Measurements from ENCODE around the gene ARF3. TPM values are rescaled to one million over a fixed set of nuclear protein-coding genes. Genes with fewer than 3 reads are reported as not detected.

The ARF3 gene
- total and polyA plus RNA-seq, 2 of the 13 experiments (the other 11 are each of a cell fraction or from before 2014, with no cell fraction given) = 53.8 to 57.9 TPM

GRCh38 chr12:48997719-48998496, 40.6 kb upstream of the ARF3 start (continued):
- TF ChIP-seq ZBTB4 (CRISPR knock-in tag; IDR thresholded peaks at IDR 0.05; ENCODE audit: borderline replicate concordance) (peak; percentile 43; the same call in 1 of the 2 replicates), MAFK (conservative IDR thresholded peaks at IDR 0.05 in 1 of 2, IDR thresholded peaks at IDR 0.05 in 1 of 2; ENCODE audit: low read length in 2 of 2) (no peak), ZNF747 (CRISPR knock-in tag; IDR thresholded peaks at IDR 0.05; ENCODE audit: borderline replicate concordance) (no peak; the same call in 1 of the 2 replicates), DMAP1 (CRISPR knock-in tag; IDR thresholded peaks at IDR 0.05) (no peak), PCBP2 (optimal IDR thresholded peaks at IDR 0.05; ENCODE audit: low read depth, low read length, poor library complexity, severe bottlenecking) (no peak), PTBP1 (IDR thresholded peaks at IDR 0.05; ENCODE audit: low read depth, low read length, poor library complexity, severe bottlenecking) (peak; percentile 23), ELF1 (CRISPR knock-in tag; IDR thresholded peaks at IDR 0.05) (no peak), SPEN (CRISPR knock-in tag; IDR thresholded peaks at IDR 0.05; ENCODE audit: low read depth) (no peak), HIC2 (CRISPR knock-in tag; IDR thresholded peaks at IDR 0.05; ENCODE audit: low read depth) (no peak), NR2F2 (IDR thresholded peaks at IDR 0.05; ENCODE audit: borderline replicate concordance, low read depth) (no peak), ATF6 (CRISPR knock-in tag; conservative IDR thresholded peaks at IDR 0.05) (no peak), TBL1XR1 (IDR thresholded peaks at IDR 0.05; ENCODE audit: borderline replicate concordance, low read length, partially characterized antibody) (no peak), ZNF225 (CRISPR knock-in tag; IDR thresholded peaks at IDR 0.05) (no peak), ERF (CRISPR knock-in tag; IDR thresholded peaks at IDR 0.05) (no peak), STAT5B (CRISPR knock-in tag; IDR thresholded peaks at IDR 0.05) (no peak), KAT7 (CRISPR knock-in tag; IDR thresholded peaks at IDR 0.05; ENCODE audit: borderline replicate concordance) (peak; percentile 54; the same call in 1 of the 2 replicates), ZNF530 (CRISPR knock-in tag; IDR thresholded peaks at IDR 0.05; ENCODE audit: low read depth) (no peak), USF2 (IDR thresholded peaks at IDR 0.05; ENCODE audit: low read depth, low read length) (no peak), USF2 (CRISPR knock-in tag; IDR thresholded peaks at IDR 0.05; ENCODE audit: borderline replicate concordance) (no peak), GPN1 (CRISPR knock-in tag; IDR thresholded peaks at IDR 0.05; ENCODE audit: borderline replicate concordance) (no peak), ZFP41 (CRISPR knock-in tag; IDR thresholded peaks at IDR 0.05; ENCODE audit: borderline replicate concordance) (no peak)

Data from HepG2 (cell line).